WI38 (cell line): ENCODE results near the gene ZDHHC8.

Experiments used
- H3K4me3 ChIP-seq: 2 replicates; pipeline ENCODE4 v1.5.1; 2011; ENCODE audit warnings: low read depth, mild to moderate bottlenecking, control low read depth, low read length
- CTCF ChIP-seq: IDR thresholded peaks from 2 replicates; pipeline ENCODE4 v1.5.1; 2012; ENCODE audit warnings: low read depth, mild to moderate bottlenecking, control low read depth, low read length

ZDHHC8 gene

GRCh38 chr22:20143883-20144665, 12.5 kb downstream of the ZDHHC8 start:
- no peak for TF ChIP-seq CTCF
- H3K4me3 ChIP-seq: no peak overlapping the region

GRCh38 chr22:20145206-20145831, 13.7 kb downstream of the ZDHHC8 start:
- no peak overlapping the region for H3K4me3 ChIP-seq
- TF ChIP-seq CTCF: no peak

DNA sequence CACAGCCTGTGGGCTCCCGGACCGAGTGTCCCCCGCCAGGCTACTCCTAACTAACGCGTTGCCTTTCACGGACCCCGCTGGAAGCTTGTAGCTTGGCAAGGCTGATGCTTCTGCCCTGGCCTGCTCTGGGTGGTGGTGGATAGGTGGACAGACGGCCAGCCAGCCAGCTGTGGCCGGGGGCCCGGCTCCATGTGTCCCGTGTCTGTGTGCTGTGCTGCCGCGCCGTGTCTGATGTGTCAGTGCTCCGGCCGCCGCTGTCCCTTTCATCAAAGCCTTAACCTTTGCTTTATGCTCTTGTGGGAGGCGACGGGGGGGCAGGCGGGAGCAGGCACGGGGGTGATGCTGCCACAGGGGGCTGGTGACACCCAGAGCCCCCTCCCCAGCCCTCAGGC, 14.2 kb downstream of the ZDHHC8 start:
- H3K4me3 ChIP-seq: no peak overlapping the region
- no peak for TF ChIP-seq CTCF

DNA sequence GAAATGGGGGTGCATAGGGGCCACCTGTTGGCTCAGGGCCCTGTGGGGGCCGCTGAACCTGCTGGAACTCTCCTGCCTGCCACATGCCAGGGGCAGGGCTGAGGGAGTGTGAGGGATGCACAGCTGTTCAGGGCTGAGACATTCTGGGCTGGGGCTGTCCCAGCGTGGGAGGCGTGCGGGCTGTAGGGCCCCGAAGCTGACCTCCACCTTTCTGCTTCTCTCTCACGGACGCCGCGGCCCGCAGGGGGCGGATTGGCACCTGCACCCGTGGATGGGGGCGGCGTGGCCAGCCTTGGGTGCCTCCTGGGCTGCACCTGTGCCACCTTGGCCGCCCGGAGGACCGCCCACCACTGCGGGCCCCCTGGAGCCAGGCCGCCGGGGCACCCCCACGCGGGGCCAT, 15.2 kb downstream of the ZDHHC8 start:
- H3K4me3 ChIP-seq: no peak overlapping the region
- TF ChIP-seq CTCF: no peak

DNA sequence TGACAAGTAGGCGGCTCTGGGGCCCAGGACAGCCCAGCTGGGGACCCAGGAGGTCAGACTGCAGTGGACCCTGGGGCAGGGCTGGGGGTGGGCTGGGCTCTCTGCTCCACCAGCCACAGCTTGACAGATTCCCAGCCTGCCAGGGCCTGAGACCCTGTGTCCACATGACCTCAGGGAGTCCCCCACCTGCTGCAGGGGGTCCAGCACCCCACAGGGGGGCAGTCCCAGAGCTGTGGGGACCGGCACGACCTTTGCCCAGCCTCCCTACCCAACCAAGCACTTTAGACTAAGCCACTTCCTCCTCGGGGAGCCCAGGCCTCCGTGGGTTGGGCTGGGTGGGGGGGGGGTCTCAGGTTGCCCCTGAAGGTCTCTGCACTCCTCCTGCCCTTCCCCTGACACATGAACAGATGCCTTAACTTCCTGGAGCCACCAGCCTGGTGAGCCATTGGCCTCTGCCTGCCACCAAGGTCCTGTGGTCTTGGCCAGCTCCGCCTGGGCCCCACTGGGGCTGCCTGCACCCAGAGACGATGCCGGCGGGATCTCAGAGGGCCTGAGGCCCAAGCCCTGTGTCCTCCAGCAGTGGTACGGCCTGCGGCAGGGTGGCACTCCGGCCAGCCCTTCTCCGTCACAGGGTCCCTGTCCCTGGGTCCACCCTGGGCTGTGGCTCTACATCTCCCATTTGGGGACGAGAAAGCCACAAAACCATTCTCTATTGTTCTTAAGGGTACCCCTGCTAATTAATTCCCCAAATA, 15.8 kb downstream of the ZDHHC8 start:
- no peak overlapping the region for H3K4me3 ChIP-seq
- no peak for TF ChIP-seq CTCF

- TF ChIP-seq CTCF: no peak
- H3K4me3 ChIP-seq: no peak overlapping the region
Measured at GRCh38 chr22:20148414-20148813, 16.8 kb downstream of the ZDHHC8 start.
